Forelimb muscle (tissue), 1 donor: Measurements from ENCODE around the gene ENTPD7. TPM values are rescaled to one million over a fixed set of nuclear protein-coding genes. Genes with fewer than 3 reads are reported as not detected.

Source experiments
- DNase-seq: peaks from one replicate; pipeline ENCODE4 v3.0.0-alpha.2; 2013; ENCODE audit warnings: low read depth
- polyA plus RNA-seq: library from polyadenylated mRNA; unstranded; fragments of 120-200 nt; gene quantifications from one replicate; pipeline ENCODE4 v1.2.1, GENCODE V29; 2013; ENCODE audit not compliant: insufficient read length

ENTPD7 gene
- polyA plus RNA-seq, 1 donor: 3.7 TPM

DNA sequence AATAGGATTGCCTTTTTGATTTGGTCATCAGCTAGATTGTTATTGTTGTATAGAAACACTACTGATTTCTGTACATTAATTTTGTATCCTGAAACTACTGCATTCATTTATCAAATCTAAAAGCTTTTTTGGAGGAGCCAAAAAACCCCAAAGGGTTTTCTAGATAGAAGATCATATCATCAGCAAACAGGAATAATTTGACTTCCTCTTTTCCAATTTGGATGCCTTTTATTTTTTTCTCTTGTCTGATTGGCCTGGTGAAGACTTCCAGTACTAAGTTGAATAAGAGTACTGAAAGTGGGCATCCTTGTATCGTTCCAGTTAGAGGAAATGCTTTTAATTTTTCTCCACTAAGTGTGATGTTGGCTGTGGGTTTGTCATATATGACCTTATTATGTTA lies 10.6 kb upstream of the ENTPD7 start:
- no peak for DNase-seq

DNA sequence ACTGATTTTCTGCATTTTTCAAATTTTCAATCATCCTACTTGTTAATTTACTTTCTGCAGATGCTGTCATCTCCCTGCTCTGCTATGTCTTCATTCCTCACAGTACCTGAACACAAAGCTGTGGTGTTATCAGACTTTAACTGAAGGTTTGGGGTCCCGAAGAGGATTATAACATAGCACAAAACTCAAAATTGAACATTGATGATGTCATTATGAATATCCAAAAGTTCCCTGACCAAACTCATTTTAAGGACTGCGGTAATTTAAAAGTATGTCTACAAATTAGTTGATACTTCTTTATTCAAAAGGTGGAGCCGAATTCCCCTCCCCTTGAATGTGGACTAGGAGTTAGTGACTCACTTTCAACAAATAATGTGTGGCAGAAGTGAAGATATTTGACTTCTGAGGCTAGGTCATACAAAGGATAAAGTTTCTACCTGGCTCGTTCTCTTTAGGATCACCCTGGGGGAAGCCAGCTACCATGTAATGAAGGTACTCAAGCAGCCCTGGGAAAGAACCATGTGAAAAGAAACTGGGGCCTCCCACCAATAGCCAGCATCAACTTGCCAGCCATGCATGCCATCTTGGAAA lies 6.4 kb upstream of the ENTPD7 start:
- no peak for DNase-seq

DNA sequence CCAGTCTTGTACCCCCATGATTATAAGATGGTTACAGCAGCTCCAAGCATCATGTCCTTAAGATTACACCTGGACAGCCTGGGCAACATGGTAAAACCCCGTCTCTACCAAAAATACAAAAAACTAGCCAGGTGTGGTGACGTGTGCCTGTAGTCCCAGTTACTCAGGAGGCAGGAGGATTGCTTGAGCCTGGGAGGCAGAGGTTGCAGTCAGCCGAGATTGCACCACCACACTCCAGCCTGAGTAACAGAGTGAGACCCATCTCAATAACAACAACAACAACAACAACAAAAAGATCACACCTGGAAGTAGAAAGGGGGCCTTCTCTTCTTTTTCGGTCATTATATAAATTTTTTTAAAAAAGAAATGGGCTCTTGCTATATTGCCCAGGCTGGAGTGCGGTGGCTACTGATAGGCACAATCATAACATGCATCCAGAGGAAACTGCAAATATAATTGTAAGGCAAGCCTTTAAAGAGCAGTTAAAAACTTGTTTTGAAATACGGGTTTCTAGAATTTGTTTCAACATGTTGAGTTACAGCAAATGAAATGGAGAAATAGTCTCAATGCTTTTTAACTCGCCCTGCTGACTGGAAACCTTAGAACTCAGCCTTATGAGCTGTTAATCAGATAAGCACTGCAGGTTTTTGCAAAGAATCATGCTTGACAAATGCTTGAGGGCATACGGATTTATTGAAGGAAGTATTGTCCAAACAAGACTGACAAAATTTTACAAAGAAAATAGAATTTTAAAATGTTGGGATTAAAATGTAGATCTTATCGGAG lies 4.7 kb upstream of the ENTPD7 start:
- no peak for DNase-seq

DNA sequence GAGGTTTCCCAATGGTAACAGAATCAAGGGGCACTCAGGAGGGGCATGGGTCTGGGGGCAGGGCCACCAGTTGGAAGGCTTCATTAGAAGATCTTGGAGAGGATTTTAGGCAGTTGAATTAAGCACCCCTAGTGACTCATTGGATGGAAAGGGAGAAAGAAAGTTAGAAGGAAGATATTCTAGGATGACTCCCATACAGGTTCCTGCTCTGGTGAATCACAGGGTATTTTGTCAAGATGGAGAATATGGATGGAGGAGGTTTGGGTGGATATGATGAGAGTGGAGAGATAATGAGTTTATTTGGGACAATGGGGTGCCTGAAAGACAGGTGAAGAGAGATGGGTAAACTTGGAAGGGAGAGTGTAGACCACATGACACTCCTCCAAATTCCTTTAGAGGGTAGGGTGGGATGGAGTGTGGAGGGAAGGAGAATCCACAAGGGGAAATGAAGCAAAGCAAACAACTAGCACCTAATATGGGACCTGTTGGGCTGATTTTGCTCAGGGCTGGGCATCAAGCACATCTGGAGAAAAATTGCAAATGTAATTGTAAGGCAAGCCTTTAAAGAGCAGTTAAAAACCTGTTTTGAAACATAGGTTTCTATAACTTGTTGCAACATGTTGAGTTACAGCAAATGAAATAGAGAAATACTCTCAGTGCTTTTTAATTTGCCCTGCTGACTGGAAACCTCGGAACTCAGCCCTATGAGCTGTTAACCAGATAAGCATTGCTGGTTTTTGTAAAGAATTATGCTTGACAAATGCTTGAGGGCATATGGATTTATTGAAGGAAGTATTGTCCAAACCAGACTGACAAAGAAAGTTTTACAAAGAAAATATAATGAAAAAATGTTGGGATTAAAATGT lies 2.9 kb upstream of the ENTPD7 start:
- no peak for DNase-seq

DNA sequence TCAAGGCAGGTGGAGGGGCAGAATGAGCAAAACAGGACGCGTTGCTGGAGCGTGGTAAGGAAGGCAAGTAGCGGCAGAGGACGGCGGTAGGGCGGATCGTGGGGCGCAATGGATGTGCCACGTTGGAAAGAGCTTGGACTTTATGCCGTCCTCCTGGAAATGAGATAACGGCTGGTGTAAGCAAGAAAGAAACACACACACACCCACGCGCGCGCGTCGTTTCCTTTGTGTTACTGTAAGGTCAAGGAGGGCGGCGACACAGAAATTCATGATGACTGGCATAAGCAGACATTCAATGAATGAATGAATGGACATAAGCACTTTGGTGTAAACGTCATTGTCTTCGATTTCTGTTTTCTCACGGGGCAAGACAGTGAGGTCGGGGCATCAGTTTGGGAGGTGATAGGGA lies 683 bp upstream of the ENTPD7 start:
- DNase-seq: no peak

DNA sequence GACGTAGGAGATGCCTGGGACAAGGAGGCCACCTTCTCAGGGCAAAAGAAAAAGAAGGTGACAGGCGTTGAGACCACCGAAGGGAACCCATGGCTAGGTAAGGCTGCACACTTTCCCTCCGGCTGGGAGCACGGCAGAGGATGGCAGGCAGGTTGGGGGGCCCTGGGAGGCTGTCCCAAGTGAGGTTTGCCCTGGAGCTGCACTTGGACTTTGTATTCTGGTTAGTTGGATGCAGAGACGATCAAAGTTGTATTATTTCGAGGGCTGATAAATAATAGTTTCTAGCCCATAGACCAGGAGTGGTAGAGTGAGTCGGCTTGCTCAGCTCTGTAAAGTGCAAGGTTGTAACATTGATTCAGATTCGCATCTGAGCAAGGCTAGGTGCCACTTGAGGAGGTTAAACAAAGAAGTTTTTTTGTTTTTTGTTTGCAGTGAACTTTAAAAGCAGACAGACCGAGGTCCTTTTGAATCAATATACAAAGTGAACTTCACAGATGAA lies 608 bp downstream of the ENTPD7 start:
- no peak for DNase-seq

DNA sequence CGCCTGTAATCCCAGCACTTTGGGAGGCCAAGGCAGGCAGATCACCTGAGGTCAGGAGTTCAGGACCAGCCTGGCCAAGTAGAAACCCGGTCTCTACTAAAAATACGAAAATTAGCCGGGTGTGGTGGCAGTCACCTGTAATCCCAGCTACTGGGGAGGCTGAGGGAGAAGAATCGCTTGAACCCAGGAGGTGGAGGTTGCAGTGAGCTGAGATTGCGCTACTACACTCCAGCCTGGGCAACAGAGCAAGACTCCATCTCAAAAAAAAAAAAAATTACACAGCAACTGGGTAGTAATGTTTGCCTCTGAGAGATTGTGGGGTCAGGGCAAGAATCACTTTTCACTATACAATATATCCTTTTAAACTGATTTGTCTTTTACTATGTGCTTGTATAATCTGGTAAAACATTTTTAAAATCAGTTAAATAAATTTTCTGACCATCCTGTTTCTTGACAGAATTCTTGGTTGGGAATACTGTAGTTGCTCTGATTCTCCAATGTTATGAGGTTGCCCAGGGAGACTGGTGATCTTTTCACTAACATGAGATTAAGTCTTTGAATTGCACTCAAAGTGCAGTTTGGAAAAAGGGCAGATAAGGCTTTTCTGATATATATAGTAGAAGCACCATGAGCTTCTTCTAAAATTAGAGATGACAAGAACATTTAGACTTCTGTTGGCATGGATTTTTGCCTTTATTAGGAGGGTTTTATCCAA lies 1.5 kb downstream of the ENTPD7 start:
- DNase-seq: no peak

DNA sequence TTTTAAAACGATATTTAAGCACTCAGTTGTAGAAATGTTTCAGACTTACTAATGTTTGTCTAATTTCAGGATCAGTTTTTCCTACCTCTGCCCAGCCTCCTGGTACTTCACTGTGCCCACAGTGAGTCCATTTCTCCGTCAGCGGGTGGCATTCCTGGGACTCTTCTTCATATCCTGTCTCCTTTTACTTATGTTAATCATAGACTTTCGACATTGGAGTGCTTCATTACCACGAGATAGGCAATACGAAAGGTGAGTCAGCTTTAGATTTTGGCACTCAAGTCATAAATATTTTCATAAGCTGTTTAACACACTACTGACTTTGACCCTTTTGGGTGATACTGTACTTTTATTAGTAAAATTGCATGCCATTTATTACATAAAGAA lies 2.1 kb downstream of the ENTPD7 start:
- DNase-seq: no peak

DNA sequence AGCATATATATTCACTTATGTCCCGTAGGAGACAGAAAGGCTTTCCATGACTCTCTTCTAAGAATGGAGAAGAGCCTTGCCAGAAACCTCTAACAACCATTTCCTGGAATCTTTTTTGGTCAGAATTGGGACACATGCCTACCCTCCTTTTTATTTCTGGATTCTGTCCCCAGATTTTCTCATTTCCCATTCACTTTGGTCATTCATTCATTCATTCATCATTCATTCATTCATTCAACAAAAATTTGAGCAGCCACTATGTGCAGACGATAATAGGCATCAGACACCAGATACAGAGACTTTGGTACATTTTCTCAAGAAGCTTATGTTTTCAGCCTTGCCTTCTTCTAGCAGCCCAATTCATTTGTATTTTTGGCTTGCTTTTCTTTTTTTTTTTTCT lies 6.0 kb downstream of the ENTPD7 start:
- DNase-seq: no peak

DNA sequence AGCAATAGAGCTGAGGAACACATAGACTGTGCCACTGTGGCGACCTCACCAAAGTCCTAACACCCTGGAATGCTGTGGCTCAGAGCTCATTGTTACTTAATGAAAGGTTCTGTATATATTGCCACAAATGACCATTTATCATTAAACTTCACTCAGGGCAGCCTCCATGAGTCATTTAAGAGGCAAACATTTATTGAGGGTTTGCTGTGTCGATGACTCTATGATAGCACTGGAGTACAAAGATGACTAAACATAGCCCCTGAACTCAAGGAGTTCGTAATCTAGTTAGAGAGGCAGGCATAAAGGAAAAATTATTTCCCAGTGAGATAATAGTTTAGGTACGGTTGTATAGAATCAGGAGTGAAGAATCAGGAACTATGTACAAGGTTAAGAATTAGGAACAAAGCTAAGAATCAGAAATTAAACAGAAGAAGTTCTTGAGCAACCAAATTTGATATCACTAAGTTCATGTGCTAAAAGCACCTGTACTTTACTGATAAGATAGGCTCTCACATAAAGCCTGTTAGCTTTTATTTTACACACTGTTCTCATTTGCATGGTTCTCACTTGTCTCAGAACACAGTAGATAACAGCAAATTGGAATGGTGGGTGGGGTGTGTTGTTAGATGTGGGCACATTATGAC lies 7.9 kb downstream of the ENTPD7 start:
- no peak for DNase-seq

DNA sequence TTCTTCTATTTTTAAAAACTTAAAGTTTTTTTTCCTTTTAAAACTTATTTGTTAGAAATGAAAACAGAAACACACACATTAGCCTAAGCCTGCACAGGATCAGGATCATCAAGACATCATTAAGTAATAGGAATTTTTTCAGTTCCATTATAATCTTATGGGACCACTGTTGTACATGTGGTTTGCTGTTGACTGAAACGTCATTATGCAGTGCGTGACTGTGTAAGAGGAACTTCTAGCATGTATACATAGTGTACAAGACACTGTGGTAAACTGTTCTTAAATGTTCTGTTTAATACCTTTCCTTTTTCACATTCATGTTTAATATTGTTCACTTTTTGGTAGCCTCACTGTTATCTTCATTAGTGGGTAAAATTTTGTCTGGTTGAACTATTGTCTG lies 12.1 kb downstream of the ENTPD7 start:
- DNase-seq: no peak

DNA sequence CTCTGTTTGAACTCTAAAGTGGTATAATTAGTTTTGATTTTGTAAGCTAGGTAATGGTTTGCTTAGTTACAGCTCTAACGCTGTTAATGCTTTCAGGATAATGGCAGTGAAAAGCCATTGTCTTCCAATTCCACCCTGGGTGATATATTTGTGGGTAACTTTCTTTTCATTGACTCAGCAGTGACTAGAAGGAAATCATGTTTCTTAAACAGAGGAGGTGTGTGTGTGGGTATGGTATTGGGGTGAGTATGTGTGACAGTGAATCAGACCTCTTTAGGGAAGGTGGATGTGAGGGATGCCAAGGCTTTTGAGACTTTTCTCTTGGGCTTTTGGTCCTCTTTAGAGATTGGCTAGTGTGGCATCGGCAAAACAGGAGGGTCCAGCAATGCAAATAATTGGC lies 13.6 kb downstream of the ENTPD7 start:
- DNase-seq: no peak

DNA sequence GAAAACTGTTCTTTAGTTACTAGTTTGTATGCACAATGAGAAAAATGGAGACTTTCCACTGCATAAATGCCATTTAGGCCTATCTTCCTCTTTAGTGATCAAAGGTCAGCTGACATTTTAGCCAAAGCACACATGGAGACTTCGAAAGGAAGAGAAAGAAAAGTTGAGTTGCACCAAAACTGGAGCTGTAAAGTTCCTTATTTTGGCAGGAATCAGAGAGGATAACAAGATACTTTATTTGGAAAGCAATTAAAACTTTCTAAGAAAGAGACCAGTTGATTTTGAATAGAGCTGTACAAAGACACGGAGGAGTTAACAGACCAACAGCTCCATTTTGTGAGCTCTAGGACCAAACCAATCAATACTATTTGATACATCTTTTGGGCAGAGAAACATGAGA lies 14.2 kb downstream of the ENTPD7 start:
- no peak for DNase-seq

DNA sequence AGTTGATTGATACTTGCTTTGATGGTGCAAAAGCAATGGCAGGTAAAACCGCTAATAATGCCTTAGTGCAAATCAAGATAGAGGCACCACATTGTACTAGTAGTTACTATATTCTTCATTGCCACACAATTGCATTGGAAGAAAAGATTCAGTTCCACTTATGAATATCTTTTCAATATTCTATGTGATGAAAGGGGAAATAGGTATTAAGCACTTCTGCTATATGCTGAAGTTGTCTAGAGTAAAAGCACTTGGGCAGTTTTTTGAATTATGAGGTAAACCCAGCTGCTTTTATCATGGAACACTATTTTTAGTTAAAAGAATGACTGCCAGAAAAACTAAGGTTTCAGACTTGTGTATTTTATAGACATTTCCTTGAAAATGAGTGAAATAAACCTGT lies 15.5 kb downstream of the ENTPD7 start:
- DNase-seq: no peak

DNA sequence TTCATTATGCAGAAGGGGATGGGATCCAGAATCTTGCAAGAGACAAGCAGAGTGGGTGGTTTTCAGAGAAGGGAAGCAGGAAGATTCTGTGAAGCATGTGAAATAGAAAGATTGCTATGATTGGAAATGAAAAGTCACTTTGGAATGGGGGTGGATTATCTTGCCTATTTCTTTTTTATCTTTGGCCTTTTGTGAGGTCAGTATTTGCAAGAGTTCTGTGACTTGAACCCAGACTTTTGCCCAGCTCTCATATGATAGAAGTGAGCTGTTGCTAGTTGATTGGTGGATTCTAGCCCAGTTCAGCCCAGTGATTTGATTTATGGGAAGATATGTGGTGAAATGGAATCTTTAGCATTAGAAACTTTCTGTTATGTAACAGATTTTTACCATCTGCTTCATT lies 17.1 kb downstream of the ENTPD7 start:
- no peak for DNase-seq

DNA sequence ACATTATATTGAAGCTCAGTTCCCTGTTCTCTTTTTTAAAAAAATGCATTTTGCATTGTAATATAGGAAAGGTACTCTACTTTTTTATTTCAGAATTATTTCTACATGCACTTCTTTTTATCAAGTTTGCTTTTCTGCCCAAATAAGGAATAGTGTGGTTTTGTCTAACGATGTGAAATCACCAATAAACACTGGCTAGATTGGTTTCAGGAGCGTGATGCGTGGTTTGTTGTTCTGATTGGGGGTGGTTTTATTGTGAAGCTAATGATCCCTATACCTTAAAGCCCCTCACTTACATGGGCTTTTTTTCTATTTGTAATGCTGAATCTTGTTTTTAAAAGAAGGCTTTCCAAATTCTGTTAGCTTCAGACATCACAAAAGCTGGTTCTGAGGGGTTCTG lies 17.6 kb downstream of the ENTPD7 start:
- no peak for DNase-seq

DNA sequence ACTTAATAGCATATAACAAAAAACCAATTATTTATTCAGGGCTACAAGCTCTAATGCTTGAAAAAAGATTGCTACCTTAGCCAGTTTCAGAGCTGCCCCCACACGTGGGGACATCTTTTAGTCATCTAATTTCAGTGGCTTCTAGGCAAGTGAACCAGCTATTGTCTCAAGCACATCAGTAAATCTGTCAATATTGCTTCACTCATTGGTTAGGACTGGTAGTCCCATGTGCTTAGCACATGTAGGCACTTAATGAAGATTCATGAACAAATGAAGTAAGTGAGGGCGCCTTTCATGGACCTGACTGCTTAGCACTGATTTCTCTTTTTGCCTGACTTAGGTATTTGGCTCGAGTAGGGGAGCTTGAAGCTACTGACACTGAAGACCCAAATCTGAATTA lies 19.6 kb downstream of the ENTPD7 start:
- DNase-seq: no peak

DNA sequence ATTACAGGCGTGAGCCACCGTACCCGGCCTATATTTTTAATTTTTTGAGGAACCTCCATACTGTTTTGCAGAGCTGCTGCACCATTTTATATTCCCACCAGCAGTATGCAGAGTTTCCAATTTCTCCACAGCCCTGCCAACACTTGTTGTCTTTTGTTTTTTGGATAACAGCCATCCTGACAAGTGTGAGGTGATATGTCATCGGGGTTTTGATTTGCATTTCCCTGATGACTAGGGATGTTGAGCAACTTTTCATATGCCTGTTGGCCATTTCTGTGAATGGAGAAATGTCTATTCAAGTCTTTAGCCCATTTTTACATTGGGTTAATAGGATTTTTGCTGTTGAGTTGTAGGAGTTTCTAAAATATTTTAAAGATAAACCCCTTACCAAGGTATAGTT lies 22.2 kb downstream of the ENTPD7 start:
- no peak for DNase-seq

DNA sequence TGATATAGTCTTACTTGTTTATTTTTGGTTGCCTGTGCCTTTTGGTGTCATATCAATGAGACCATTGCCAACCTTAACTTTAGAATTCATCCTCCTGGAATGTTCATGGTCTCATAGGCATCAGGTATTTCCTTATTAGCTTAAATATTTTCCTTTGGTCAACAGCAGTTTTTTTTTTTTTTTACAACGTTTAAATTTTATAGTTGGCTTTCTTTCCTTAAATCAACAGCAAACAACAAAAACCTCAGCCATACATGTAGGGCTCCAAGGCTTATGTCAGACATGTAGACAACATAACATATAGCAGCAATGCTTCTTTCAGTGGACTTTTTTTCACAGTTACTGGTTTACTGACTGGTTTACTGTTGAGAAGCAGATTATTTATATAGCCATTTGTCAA lies 22.7 kb downstream of the ENTPD7 start:
- no peak for DNase-seq

DNA sequence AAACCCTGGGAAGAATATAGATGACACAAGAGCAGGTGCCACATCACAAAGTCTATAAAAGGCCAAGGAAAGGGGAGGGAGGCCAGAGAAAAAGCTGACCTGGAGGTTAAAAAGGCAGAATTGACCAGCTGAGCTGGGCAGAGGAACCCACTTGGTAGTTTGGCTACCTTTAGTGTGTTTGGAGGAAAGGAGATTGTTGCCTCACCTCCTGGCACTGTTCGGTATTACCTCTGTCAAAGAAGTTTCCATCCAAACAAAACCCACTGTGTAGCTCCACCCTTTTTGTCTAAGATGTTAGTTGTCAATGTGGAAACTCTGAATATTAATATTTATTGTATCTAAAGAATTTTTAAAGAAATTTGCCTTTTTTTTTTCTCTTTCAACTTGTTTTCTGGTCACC lies 23.4 kb downstream of the ENTPD7 start:
- no peak for DNase-seq

DNA sequence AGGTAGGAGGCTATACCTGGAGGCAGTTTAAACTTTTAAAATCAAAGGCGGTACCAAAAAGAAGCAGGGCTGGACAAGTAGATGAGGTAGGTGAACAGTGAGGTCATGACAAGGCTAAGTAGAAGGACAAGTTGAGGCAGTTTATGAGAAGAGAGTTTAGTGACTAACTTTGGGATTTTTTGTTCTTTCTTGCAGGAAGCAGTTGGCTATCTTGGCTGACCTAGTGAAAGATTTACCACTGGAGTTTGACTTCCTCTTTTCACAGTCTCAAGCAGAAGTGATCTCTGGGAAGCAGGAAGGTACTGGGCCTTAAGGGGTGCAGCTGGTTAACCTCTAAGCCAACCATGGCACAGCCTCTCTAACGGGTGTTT lies 26.3 kb downstream of the ENTPD7 start:
- DNase-seq: no peak

DNA sequence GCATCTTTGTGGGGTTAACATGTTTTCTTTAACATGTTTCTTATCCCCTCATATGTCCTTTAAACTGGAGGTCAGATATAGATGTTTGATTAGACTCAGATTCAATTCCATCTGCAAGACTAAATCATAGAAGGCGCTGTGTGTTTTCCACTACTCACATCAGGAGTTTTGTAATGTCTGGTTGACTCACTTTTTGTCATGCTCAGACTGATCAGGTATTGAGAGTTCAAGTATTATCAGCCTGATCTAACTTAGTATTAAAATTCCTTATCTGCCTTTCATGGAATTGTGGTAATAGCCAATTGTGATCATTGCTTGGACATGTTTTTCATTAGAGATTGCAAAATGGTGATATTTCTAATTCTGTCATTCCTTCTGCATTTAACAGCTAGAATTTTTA lies 30.2 kb downstream of the ENTPD7 start:
- no peak for DNase-seq
